ENCODE measurements around the gene BANP.
"Not testable (repeated sequence)": the region's sequence is repeated elsewhere in the genome, so short reads cannot be mapped to it uniquely, and the experiment has no call there.

Gene BANP

DNA sequence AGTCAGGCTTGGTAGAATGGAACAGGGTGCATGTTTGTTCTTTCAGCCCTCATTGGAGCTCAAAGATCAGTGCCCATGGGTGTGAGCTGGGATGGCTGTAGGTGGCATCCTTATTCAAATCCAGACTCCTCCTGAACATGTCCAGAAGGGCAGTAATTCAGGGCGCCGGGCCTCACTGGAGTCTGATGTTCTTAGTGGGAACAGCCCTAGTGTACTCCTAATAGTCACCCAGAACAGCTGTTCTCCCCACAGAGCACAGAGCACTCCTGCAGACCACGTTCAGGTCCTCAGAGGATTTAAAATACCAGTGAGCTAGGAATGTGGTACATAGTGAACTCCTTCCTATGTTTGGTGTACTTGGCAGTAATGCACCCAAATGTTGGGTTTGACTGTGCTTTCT, 96.2 kb downstream of the BANP start:
- no peak for DNase-seq (ENCODE audit: low read depth in 2 of 2)

DNA sequence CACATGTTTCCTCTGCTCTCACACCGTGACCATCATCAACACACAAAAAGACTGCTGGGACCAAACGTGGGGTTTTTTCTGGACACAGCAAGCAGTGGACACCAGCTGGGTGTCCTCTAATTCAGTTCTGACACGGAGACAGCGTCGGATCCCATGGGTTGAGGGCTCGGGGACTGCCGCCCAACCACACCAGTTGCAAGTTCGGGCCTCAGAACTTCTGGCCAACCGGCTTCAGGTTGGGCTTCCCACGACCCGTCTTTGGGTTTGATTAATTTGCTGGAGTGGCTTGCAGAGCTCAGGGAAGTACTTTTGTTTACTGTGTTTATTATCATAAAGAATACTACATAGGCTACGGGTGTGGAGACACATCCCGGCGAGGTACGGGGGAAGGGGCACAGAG, 97.8 kb downstream of the BANP start:
- no peak for DNase-seq (ENCODE audit: low read depth in 2 of 2)

GRCh38 chr16:88049561-88050545, 98.6 kb downstream of the BANP start:
- no peak for DNase-seq (ENCODE audit: low read depth in 2 of 2)

- no peak for DNase-seq (ENCODE audit: low read depth in 2 of 2)
Measured at GRCh38 chr16:88050952-88051660, 99.9 kb downstream of the BANP start.

DNA sequence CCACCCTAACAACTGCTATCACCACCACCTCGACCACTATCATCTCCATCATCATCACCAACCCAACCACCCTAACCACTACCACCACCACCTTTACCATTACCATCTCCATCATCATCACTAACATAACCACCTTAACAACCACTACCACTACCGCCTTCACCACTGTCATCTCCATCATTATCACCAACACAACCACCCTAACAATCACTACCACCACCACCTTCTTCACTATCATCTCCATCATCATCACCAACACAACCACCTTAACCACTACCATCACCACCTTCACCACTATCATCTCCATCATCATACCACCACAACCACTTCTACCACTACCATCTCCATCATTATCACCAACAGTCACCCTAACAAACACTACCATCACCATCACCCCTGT, 101.4 kb downstream of the BANP start:
- no peak for DNase-seq (ENCODE audit: low read depth in 2 of 2)

- DNase-seq (ENCODE audit: low read depth in 2 of 2): not testable (repeated sequence)
Measured at GRCh38 chr16:88053479-88053878, 102.2 kb downstream of the BANP start.

- DNase-seq (ENCODE audit: low read depth in 2 of 2): no peak
Measured at GRCh38 chr16:88055356-88055755, 104.1 kb downstream of the BANP start.

GRCh38 chr16:88056212-88056611, 105.0 kb downstream of the BANP start:
- DNase-seq (ENCODE audit: low read depth in 2 of 2): no peak

- DNase-seq (ENCODE audit: low read depth in 2 of 2): no peak
Measured at GRCh38 chr16:88057656-88058055, 106.4 kb downstream of the BANP start.

GRCh38 chr16:88058136-88058535, 106.9 kb downstream of the BANP start:
- no peak for DNase-seq (ENCODE audit: low read depth in 2 of 2)

DNA sequence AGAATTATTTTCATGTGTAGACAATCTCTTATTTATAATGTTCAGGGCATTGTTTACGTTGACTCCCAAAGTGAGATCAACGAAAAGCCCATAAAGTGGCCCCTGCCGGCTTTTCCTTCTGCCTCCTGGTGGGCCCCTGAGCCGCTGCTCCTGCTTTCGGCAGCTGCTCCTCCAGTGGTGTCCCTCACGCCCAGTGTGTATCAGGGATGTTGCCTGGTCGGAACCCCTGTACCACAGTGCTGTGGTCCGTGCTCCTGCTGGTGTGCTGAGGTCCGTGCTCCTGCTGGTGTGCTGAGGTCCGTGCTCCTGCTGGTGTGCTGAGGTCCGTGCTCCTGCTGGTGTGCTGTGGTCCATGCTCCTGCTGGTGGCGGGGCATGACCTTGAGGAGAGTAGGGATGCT, 107.6 kb downstream of the BANP start:
- no peak for DNase-seq (ENCODE audit: low read depth in 2 of 2)

- DNase-seq (ENCODE audit: low read depth in 2 of 2): no peak
Measured at GRCh38 chr16:88059701-88060386, 108.6 kb downstream of the BANP start.

DNA sequence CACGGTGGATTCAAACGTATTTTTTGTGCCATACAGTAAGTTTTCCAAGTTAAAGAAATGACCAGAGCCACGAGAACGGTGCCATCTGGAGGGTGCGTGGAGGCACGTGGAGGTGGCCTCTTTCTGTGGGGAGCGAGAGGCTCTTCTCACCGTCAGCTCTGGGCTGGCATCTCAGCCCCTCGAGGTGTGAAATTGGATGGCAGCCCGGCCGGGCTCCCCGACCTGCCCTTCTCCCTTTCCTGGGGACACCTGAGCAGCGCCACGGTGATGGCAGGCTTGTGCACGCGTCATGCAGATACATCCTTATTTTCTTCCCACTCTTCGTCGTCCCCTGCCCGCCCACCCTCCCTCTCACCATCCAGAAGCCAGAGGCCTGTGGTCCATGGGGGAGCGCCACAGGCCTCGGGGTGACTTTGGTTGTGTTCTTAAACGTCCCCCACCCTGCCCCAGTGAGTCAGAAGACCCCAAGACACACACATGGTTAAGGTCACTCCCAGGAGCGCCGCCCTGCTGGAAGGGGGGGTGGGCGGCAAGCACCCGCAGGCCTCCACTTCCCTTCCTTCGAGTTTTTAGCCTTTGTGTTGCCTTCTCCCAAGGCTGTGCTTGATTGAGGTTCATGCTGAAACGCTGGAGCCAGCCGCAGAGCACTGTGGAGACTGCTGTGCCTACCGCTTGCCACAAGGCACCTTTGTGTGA, 109.4 kb downstream of the BANP start:
- no peak for DNase-seq (ENCODE audit: low read depth in 2 of 2)

DNA sequence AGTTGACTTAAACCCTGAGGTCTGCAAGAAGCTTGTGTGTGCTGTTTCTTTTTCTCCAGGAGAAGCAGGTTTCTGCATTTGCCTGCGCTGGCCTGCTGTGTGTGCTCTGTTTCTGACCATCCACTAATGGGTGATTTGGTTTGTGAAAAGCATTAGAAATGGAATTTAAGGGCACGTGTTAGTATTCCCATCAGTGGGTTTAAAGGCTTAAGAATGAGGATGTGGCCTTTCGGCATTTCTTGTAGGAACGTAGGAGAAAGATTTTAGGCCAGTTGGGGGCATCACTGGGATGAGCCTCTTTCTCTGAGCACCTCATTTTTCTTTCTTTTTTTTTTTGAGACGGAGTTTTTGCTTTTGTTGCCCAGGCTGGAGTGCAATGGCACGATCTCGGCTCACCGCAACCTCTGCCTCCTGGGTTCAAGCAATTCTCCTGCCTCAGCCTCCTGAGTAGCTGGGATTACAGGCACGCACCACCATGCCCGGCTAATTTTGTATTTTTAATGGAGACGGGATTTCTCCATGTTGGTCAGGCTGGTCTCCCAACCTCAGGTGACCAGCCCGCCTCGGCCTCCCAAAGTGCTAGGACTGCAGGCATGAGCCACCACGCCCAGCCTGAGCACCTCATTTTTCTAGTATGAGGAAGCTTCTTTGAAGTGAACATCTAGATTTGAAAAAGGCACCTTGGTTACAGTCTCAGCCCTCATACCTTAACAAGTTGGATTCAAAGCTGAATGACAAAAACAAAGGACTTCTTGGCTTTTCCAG, 110.3 kb downstream of the BANP start:
- DNase-seq (ENCODE audit: low read depth in 2 of 2): no peak

- no peak for DNase-seq (ENCODE audit: low read depth in 2 of 2)
Measured at GRCh38 chr16:88062341-88063210, 111.3 kb downstream of the BANP start.

DNA sequence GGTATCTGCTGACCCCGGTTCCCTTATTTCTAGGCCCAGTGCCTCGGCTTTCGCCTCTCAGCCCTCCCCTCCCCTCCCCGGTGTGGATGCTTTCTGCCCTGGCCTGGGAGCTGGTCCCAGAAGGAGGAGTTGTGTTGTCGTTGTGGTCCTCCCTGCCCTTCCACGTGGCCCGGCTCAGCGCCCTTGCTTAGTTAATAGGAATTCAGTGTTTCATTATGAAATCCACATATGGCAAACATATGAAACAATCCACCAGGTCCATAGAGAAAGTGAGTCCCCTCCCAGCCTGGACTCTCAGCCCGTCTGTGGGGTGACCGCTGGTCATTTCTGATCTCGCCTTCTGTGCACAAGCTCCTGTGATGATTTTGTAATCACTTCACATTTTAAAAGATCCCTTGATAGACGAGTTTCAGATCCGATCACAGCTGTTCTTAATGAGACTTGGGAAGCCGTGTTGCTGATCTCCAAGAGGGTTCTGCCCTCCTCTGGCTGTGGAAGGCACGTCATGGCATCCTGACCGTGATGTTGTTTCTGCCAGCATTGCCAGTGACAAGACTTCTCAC, 112.1 kb downstream of the BANP start:
- no peak for DNase-seq (ENCODE audit: low read depth in 2 of 2)

DNA sequence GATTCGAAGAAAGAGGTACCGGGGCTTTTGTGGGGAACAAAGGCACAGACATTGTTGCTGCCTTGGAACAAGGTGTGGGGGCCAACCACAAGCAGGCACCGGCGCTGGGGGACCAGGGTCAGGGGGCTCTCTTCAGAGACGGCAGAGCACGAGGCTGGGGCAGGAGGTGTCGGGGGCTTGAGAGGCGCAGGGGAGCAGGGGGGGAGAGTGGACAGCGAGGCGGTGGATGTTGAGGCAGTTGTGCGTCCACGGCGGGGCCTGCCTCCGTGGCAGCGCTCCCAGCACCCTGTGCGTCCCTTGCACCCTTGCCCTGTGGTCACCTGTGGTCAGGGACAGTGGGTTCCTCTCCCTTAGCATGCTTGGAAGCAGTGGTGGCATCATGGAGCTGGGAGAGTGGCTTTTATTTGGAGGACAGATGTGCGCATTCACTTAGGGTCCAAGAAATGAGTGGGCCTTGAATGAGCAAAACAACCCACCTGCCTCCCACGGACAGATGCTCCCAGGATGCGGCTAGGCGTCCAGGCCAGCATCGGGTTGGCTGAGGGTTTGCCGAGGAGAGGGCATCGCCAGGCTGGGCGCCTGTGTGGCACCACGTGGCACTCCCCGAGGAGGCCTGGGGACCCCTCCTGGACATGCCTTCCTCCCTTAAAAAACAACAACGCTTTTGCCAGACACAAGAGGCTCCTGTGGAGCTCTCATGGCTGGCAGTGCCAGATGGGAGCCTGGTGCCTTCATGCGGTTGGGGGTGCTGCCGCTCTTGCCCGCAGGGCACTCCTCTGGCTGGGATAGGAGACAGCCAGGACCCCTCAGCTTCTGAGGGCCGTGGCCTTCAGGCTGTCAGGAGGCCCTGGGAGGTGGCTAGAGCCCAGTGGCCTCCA, 113.0 kb downstream of the BANP start:
- no peak for DNase-seq (ENCODE audit: low read depth in 2 of 2)

GRCh38 chr16:88064889-88065746, 113.9 kb downstream of the BANP start:
- no peak for DNase-seq (ENCODE audit: low read depth in 2 of 2)

Data from stimulated activated CD8-positive, alpha-beta memory T cell treated with anti-CD3 and anti-CD28 coated beads, Interleukin-15, amount 100 ng/mL, for 48 hours (primary cell).